ENCODE measurements around the gene MKLN1.

GRCh38 chr7:131413711-131414110, 86.0 kb downstream of the MKLN1 start:
- TF ChIP-seq CTCF (IDR thresholded peaks at IDR 0.05; ENCODE audit: insufficient read depth, low read length, poor library complexity, severe bottlenecking) = no peak
- no peak for TF ChIP-seq EZH2phosphoT487 (conservative IDR thresholded peaks at IDR 0.05; ENCODE audit: low read length)

Data from SU-DHL-6 (cell line).